ENCODE results near the gene GLA. TPM values are rescaled to one million over a fixed set of nuclear protein-coding genes. Genes with fewer than 3 reads are reported as not detected.

GLA gene
- total RNA-seq, result 10 to 100 TPM; 18.9 to 54.0 (median 30.7) TPM

- H3K36me3 ChIP-seq, result peaks cover 0 to 18% (median 0%) of the 10 kb centered on the region in 4 donors
- H3K4me1 ChIP-seq, result peaks cover 5 to 17% (median 14%) of the 10 kb centered on the region in 4 donors
- no peaks in the 10 kb centered on the region for H3K9me3 ChIP-seq
- DNase-seq (peak; percentile 86 to 94), ATAC-seq (ENCODE audit: low FRiP score in 2 of 2) (peak; percentile 98)
- TF ChIP-seq POLR2A (IDR thresholded peaks at IDR 0.05), result peak in 3 of 4 donors; percentile 39 to 89 (median 81)
- TF ChIP-seq POLR2AphosphoS5 (IDR thresholded peaks at IDR 0.05), result peak; percentile 86 to 93
- TF ChIP-seq EP300 (IDR thresholded peaks at IDR 0.05), result peak in 3 of 4 donors; percentile 4 to 26 (median 15)
- TF ChIP-seq CTCF (IDR thresholded peaks at IDR 0.05), result peak in 4 of 6 experiments; percentile 9 to 49 (median 28)
- no peaks in the 10 kb centered on the region for H3K27me3 ChIP-seq
- H3K27ac ChIP-seq, result peak within 1 kb of the TSS; percentile 92 to 96 (median 94)
- H3K4me3 ChIP-seq, result peak within 1 kb of the TSS; percentile 31 to 72 (median 55)
- WGBS, 2 donors, result 1 to 41% methylated on average over 22 to 47 of the region's 47 CpGs
These were observed at the start of gene GLA, which contains the start of gene HNRNPH2 for GRCh38 chrX:101407748-101408531. Gene GLA (minus strand): TSS chrX:101407925. CDS start chrX:101407903, 22 bp downstream. Gene HNRNPH2 (plus strand): TSS chrX:101408222. CDS start chrX:101411989, 3,767 bp downstream.

DNA sequence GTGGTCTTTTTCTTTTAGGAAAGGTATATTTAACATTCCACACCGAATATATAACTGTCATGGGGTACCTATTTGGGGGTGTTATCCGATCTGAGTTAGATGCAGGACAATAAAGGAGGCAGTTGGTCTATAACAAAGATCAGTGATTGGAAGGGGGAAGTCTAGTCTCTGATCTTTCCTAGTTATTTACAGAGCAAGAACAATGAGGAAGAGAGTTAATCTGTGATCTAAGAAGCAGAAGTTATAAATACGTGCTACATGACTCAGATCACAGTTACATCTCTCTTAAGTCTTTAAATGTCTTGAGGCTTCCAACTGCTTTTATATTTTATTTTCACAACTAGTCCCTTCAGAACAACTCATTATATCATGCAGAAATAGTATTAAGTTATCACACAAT lies 44.3 kb upstream of the GLA start:
- no peak overlapping the region for H3K4me3 ChIP-seq
- H3K36me3 ChIP-seq, result peaks cover 0 to 6% (median 0%) of the 10 kb centered on the region in 4 donors
- no peaks in the 10 kb centered on the region for H3K9me3 ChIP-seq
- H3K27ac ChIP-seq, result no peak overlapping the region
- WGBS, 2 donors, result 48 to 68% methylated on average over 3 of the region's 3 CpGs
- DNase-seq, result no peak
- H3K27me3 ChIP-seq, result no peaks in the 10 kb centered on the region
- no peak for ATAC-seq (ENCODE audit: low FRiP score in 2 of 2)
- peaks cover 0 to 3% (median 0%) of the 10 kb centered on the region in 4 donors for H3K4me1 ChIP-seq
- TF ChIP-seq CTCF (IDR thresholded peaks at IDR 0.05), result no peak
- no peak for TF ChIP-seq POLR2A (IDR thresholded peaks at IDR 0.05)
- no peak for TF ChIP-seq EP300 (IDR thresholded peaks at IDR 0.05)
- TF ChIP-seq POLR2AphosphoS5 (IDR thresholded peaks at IDR 0.05), result no peak

DNA sequence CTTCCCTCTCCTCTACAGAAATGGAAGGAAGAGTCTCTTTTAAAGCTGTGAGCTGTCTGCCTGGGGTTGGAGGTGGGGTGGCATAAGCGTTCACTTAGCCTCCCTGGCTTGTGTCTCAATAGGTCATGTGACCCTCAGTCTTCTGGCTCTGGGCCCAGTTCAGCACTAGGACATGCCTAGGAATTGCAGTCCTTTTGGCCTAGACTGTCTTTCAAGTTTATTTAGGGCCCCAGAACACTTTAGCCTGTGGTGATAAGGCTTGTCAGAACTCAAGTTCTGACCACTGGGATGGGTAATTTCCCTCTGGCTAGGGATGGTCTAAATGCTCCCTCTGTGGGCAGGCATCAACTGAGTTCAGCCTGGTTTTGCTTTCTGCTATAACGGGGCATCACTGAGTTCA lies 43.2 kb upstream of the GLA start:
- Histone ChIP-seq H3K27ac (no peak overlapping the region), H3K9me3 (no peaks in the 10 kb centered on the region), H3K27me3 (no peaks in the 10 kb centered on the region), H3K4me1 (peaks cover 0 to 3% (median 0%) of the 10 kb centered on the region in 4 donors), H3K4me3 (no peak overlapping the region), H3K36me3 (peaks cover 0 to 12% (median 0%) of the 10 kb centered on the region in 4 donors)
- 70 to 100% methylated on average over 1 to 2 of the region's 2 CpGs for WGBS, 2 donors
- DNase-seq (no peak), ATAC-seq (ENCODE audit: low FRiP score in 2 of 2) (peak; percentile 37 to 68)
- TF ChIP-seq CTCF (IDR thresholded peaks at IDR 0.05), result no peak
- TF ChIP-seq POLR2A (IDR thresholded peaks at IDR 0.05), result no peak
- no peak for TF ChIP-seq EP300 (IDR thresholded peaks at IDR 0.05)
- TF ChIP-seq POLR2AphosphoS5 (IDR thresholded peaks at IDR 0.05), result no peak

- H3K4me3 ChIP-seq, result no peak overlapping the region
- 62% methylated on average over 2 of the region's 2 CpGs; no CpG with 5 or more reads in 1 of the 2 donors for WGBS, 2 donors
- H3K36me3 ChIP-seq, result peaks cover 0 to 12% (median 0%) of the 10 kb centered on the region in 4 donors
- ATAC-seq (ENCODE audit: low FRiP score in 2 of 2) (no peak), DNase-seq (no peak)
- H3K4me1 ChIP-seq, result peaks cover 0 to 3% (median 0%) of the 10 kb centered on the region in 4 donors
- H3K27ac ChIP-seq, result no peak overlapping the region
- H3K9me3 ChIP-seq, result no peaks in the 10 kb centered on the region
- no peak for TF ChIP-seq EP300 (IDR thresholded peaks at IDR 0.05)
- TF ChIP-seq POLR2A (IDR thresholded peaks at IDR 0.05), result no peak
- TF ChIP-seq CTCF (IDR thresholded peaks at IDR 0.05), result no peak
- TF ChIP-seq POLR2AphosphoS5 (IDR thresholded peaks at IDR 0.05), result no peak
- no peaks in the 10 kb centered on the region for H3K27me3 ChIP-seq
These were observed 42.4 kb upstream of the GLA start for GRCh38 chrX:101450085-101450484.
